Smooth muscle cell of the pulmonary artery (primary cell): ENCODE measurements around the gene MYL6B. TPM values are rescaled to one million over a fixed set of nuclear protein-coding genes. Genes with fewer than 3 reads are reported as not detected.

Experiments
- total RNA-seq: library from RNA; depleted of rRNA; stranded (reverse); fragments of >200 nt; gene quantifications from 2 replicates; pipeline ENCODE4 v1.2.3, GENCODE V29; 2014

MYL6B gene
- total RNA-seq, result 56.4 and 58.6 TPM in 2 replicates

GRCh38 chr12:56152132-56152755, at the start of gene MYL6B:
MYL6B (plus strand) TSS chr12:56152587; CDS start chr12:56153919, 1,332 bp downstream.

GRCh38 chr12:56104109-56104814, 48.1 kb upstream of the MYL6B start, which contains the start of gene PA2G4:
PA2G4 (plus strand) TSS chr12:56104559; CDS start chr12:56104738, 179 bp downstream.

GRCh38 chr12:56116267-56117081, 35.9 kb upstream of the MYL6B start, which contains the start of gene RPL41:
RPL41 (plus strand) TSS chr12:56116633.

GRCh38 chr12:56117778-56118687, 34.4 kb upstream of the MYL6B start, which contains the start of gene ZC3H10:
ZC3H10 (plus strand) TSS chr12:56118266; CDS start chr12:56120563, 2,297 bp downstream.

GRCh38 chr12:56127888-56128669, 24.3 kb upstream of the MYL6B start, which contains the start of gene ESYT1:
ESYT1 (plus strand) TSS chr12:56128267; CDS start chr12:56128320, 53 bp downstream.

GRCh38 chr12:56158029-56158925, 5.9 kb downstream of the MYL6B start, which contains the start of gene MYL6:
MYL6 (plus strand) TSS chr12:56158359; CDS start chr12:56158402, 43 bp downstream.

GRCh38 chr12:56189099-56189917, 36.9 kb downstream of the MYL6B start, which contains the start of gene SMARCC2:
SMARCC2 (minus strand) TSS chr12:56189483; CDS start chr12:56189461, 22 bp downstream.

Other genes with a start within 250 kb of the MYL6B start
- gene PYM1, start 224.7 kb upstream of the MYL6B start, total RNA-seq, result 18.1 and 19.2 TPM in 2 replicates
- gene DGKA, start 221.4 kb upstream of the MYL6B start, total RNA-seq, result 62.4 and 86.8 TPM in 2 replicates
- 0.65 and 0.76 TPM in 2 replicates for gene PMEL, start 186.5 kb upstream of the MYL6B start, total RNA-seq
- 8.9 and 20.2 TPM in 2 replicates for gene CDK2, start 185.8 kb upstream of the MYL6B start, total RNA-seq
- gene RAB5B, start 178.5 kb upstream of the MYL6B start, total RNA-seq, result 64.1 and 80.2 TPM in 2 replicates
- gene SUOX, start 155.3 kb upstream of the MYL6B start, total RNA-seq, result 12.6 and 13.0 TPM in 2 replicates
- 2.4 and 2.7 TPM in 2 replicates for gene IKZF4, start 131.5 kb upstream of the MYL6B start, total RNA-seq
- 30.0 and 59.0 TPM in 2 replicates for gene RPS26, start 110.7 kb upstream of the MYL6B start, total RNA-seq
- gene ERBB3, start 72.4 kb upstream of the MYL6B start, total RNA-seq, result 0.10 and 0.52 TPM in 2 replicates
- 82.9 and 117 TPM in 2 replicates for gene PA2G4, start 48.0 kb upstream of the MYL6B start, total RNA-seq
- gene RPL41, start 36.0 kb upstream of the MYL6B start, total RNA-seq, result 1,763 and 2,202 TPM in 2 replicates
- 5.3 and 5.5 TPM in 2 replicates for gene ZC3H10, start 34.3 kb upstream of the MYL6B start, total RNA-seq
- gene ESYT1, start 24.3 kb upstream of the MYL6B start, total RNA-seq, result 237 and 257 TPM in 2 replicates
- gene MYL6, start 5.8 kb downstream of the MYL6B start, total RNA-seq, result 850 and 1,190 TPM in 2 replicates
- gene SMARCC2, start 36.9 kb downstream of the MYL6B start, total RNA-seq, result 55.4 and 57.7 TPM in 2 replicates
- gene RNF41, start 69.3 kb downstream of the MYL6B start, total RNA-seq, result 154 and 182 TPM in 2 replicates
- 25.4 TPM in 2 replicates for gene NABP2, start 71.8 kb downstream of the MYL6B start, total RNA-seq
- gene SLC39A5, start 77.5 kb downstream of the MYL6B start, total RNA-seq, result 0.20 and 0.40 TPM in 2 replicates
- gene ANKRD52, start 105.8 kb downstream of the MYL6B start, total RNA-seq, result 30.0 and 41.4 TPM in 2 replicates
- gene COQ10A, start 114.4 kb downstream of the MYL6B start, total RNA-seq, result 6.3 and 8.2 TPM in 2 replicates
- gene CS, start 147.7 kb downstream of the MYL6B start, total RNA-seq, result 133 and 159 TPM in 2 replicates
- gene CNPY2, start 163.4 kb downstream of the MYL6B start, total RNA-seq, result 58.6 and 100 TPM in 2 replicates
- 27.6 and 30.9 TPM in 2 replicates for gene PAN2, start 181.4 kb downstream of the MYL6B start, total RNA-seq
- not detected in 2 replicates for gene IL23A, start 186.3 kb downstream of the MYL6B start, total RNA-seq
- gene STAT2, start 207.5 kb downstream of the MYL6B start, total RNA-seq, result 229 and 230 TPM in 2 replicates
- gene APOF, start 210.3 kb downstream of the MYL6B start, total RNA-seq, result not detected in 2 replicates